Measurements from ENCODE around the gene LMBRD2.

The LMBRD2 gene

GRCh38 chr5:36164461-36164860, 12.8 kb upstream of the LMBRD2 start:
- ChIA-PET POLR2A (no interaction called here), CTCF (interaction anchor here (2.7 kb wide), 1 partner anchor 13 kb away, joined by 11 read pairs; no protein-coding TSS in a partner anchor)
- no peak for TF ChIP-seq CTCF (IDR thresholded peaks at IDR 0.05; ENCODE audit: insufficient read depth, low read length, missing control alignments)
- no peak for DNase-seq (ENCODE audit: low read depth, low spot score)
- H3K4me3 ChIP-seq (ENCODE audit: low read depth, low read length), result no peak overlapping the region

- POLR2A ChIA-PET, result no interaction called here
- TF ChIP-seq CTCF (IDR thresholded peaks at IDR 0.05; ENCODE audit: insufficient read depth, low read length, missing control alignments), result no peak
- CTCF ChIA-PET, result interaction anchor here (2.7 kb wide), 1 partner anchor 15 kb away, joined by 11 read pairs; no protein-coding TSS in a partner anchor
- DNase-seq (ENCODE audit: low read depth, low spot score), result no peak
- H3K4me3 ChIP-seq (ENCODE audit: low read depth, low read length), result no peak overlapping the region
Measured at GRCh38 chr5:36162810-36163486, 11.3 kb upstream of the LMBRD2 start.

- no peak overlapping the region for H3K4me3 ChIP-seq (ENCODE audit: low read depth, low read length)
- no peak for DNase-seq (ENCODE audit: low read depth, low spot score)
- ChIA-PET POLR2A (no interaction called here), CTCF (interaction anchor here (0.8 to 2.7 kb wide), 4 partner anchors 11 to 144 kb away, joined by 3 to 16 read pairs (median 3); no protein-coding TSS in a partner anchor)
- no peak for TF ChIP-seq CTCF (IDR thresholded peaks at IDR 0.05; ENCODE audit: insufficient read depth, low read length, missing control alignments)
Measured at GRCh38 chr5:36161361-36161760, 9.7 kb upstream of the LMBRD2 start.

- no peak for DNase-seq (ENCODE audit: low read depth, low spot score)
- no peak overlapping the region for H3K4me3 ChIP-seq (ENCODE audit: low read depth, low read length)
- CTCF ChIA-PET, result interaction anchor here (0.8 to 2.7 kb wide), 3 partner anchors 10 to 145 kb away, joined by 3 to 16 read pairs (median 3); no protein-coding TSS in a partner anchor
- POLR2A ChIA-PET, result no interaction called here
- no peak for TF ChIP-seq CTCF (IDR thresholded peaks at IDR 0.05; ENCODE audit: insufficient read depth, low read length, missing control alignments)
Measured at GRCh38 chr5:36160617-36161016, 8.9 kb upstream of the LMBRD2 start.

- CTCF ChIA-PET, result interaction anchor here (1.3 to 3.0 kb wide), 3 partner anchors 8 to 81 kb away, joined by 3 to 13 read pairs (median 6); no protein-coding TSS in a partner anchor
Measured at GRCh38 chr5:36158144-36158543, 6.5 kb upstream of the LMBRD2 start.

More at GRCh38 chr5:36158144-36158543, 6.5 kb upstream of the LMBRD2 start:
- DNase-seq (ENCODE audit: low read depth, low spot score), result no peak
- TF ChIP-seq CTCF (IDR thresholded peaks at IDR 0.05; ENCODE audit: insufficient read depth, low read length, missing control alignments), result no peak
- no peak overlapping the region for H3K4me3 ChIP-seq (ENCODE audit: low read depth, low read length)
- POLR2A ChIA-PET, result no interaction called here
